Liver (tissue), 4 donors: Measurements from ENCODE around the gene NCF4. TPM values are rescaled to one million over a fixed set of nuclear protein-coding genes. Genes with fewer than 3 reads are reported as not detected.

ENCODE experiments used
- polyA plus RNA-seq, 2 donors: library from polyadenylated mRNA; stranded (reverse) in 1 of 2; unstranded in 1 of 2; fragments of 200-250 nt in 1 of 2; fragments of >200 nt in 1 of 2; fragmentation: Nextera tagmentation in 1 of 2; extraction: Ambion mirVana in 1 of 2; gene quantifications; one replicate each; pipeline versions ENCODE4 v1.2.1 to v1.2.3, GENCODE V29; 2013 to 2015
- total RNA-seq, 2 donors: library from RNA; depleted of rRNA; stranded (reverse); fragments of >200 nt; gene quantifications; one replicate each; pipeline ENCODE4 v1.2.3, GENCODE V29; 2014
- donor health status: healthy.
- donor health status: healthy.
- donor health status: healthy.

Gene NCF4
- total and polyA plus RNA-seq, 4 donors = 3.9 to 14.3 (median 5.4) TPM

Other genes with a start within 250 kb of the NCF4 start
- gene CACNG2, start 157.3 kb upstream of the NCF4 start, total RNA-seq = under 1 TPM in 1 of 2 donors, not detected in 1; 0.14 TPM
- not detected for gene CACNG2, start 157.3 kb upstream of the NCF4 start, polyA plus RNA-seq
- gene IFT27, start 84.9 kb upstream of the NCF4 start, total RNA-seq = 1 to 10 TPM; 7.2 to 8.6 TPM
- gene IFT27, start 84.9 kb upstream of the NCF4 start, polyA plus RNA-seq = 10 to 100 TPM; 10.5 to 12.4 TPM
- under 1 TPM; 0.56 to 0.92 TPM for gene PVALB, start 44.0 kb upstream of the NCF4 start, total RNA-seq
- 1 to 10 TPM; 1.3 to 3.4 TPM for gene PVALB, start 44.0 kb upstream of the NCF4 start, polyA plus RNA-seq
- 10 to 100 TPM in 1 of 2 donors, 1 to 10 TPM in 1; 3.0 to 10.5 TPM for gene CSF2RB, start 52.6 kb downstream of the NCF4 start, total RNA-seq
- gene CSF2RB, start 52.6 kb downstream of the NCF4 start, polyA plus RNA-seq = 1 to 10 TPM in 1 of 2 donors, under 1 TPM in 1; 0.72 to 1.6 TPM
- gene TST, start 158.4 kb downstream of the NCF4 start, total RNA-seq = 100 to 1,000 TPM; 186 to 212 TPM
- gene TST, start 158.4 kb downstream of the NCF4 start, polyA plus RNA-seq = 100 to 1,000 TPM; 373 to 404 TPM
- 100 to 1,000 TPM; 124 to 149 TPM for gene MPST, start 158.7 kb downstream of the NCF4 start, total RNA-seq
- gene MPST, start 158.7 kb downstream of the NCF4 start, polyA plus RNA-seq = 100 to 1,000 TPM; 249 to 277 TPM
- 1 to 10 TPM; 3.4 to 4.1 TPM for gene KCTD17, start 190.7 kb downstream of the NCF4 start, total RNA-seq
- 1 to 10 TPM; 2.0 to 5.2 TPM for gene KCTD17, start 190.7 kb downstream of the NCF4 start, polyA plus RNA-seq
- gene TMPRSS6, start 248.7 kb downstream of the NCF4 start, total RNA-seq = 10 to 100 TPM; 12.6 to 47.1 TPM
- 10 to 100 TPM; 36.8 to 42.9 TPM for gene TMPRSS6, start 248.7 kb downstream of the NCF4 start, polyA plus RNA-seq